GM12878 (cell line): Measurements from ENCODE around the gene VIPR2. TPM values are rescaled to one million over a fixed set of nuclear protein-coding genes. Genes with fewer than 3 reads are reported as not detected.

Source experiments
- ATAC-seq: fragments of 200-7000 bp; cut with Tn5 transposase; 3 replicates; pipeline ENCODE4 v1.9.1; 2020; ENCODE audit warnings: mild to moderate bottlenecking, moderate library complexity
- BruUV-seq: library from RNA; stranded (reverse); fragments of 400-500 nt; replicated peaks from 2 replicates; lab custom pipeline; 2021; lab: Mats Ljungman, UMichigan
- CTCF ChIA-PET: fragments of 300-600 bp; sonication (Branson Sonifier 250); formaldehyde crosslinking; extraction: SDS; loops from one replicate; lab custom pipeline; 2021; ENCODE audit warnings: inconsistent platforms; lab: Yijun Ruan, JAX
- POLR2A ChIA-PET: fragments of 350-600 bp; formaldehyde crosslinking; extraction: SDS; loops from one replicate; lab custom pipeline; 2021; ENCODE audit warnings: inconsistent platforms; lab: Charles Lee
- RAD21 ChIA-PET: fragments of 300-600 bp; sonication (Branson Sonifier 250); formaldehyde crosslinking; loops from one replicate; lab custom pipeline; 2023; ENCODE audit warnings: antibody characterized with exemption; ENCODE audit not compliant: unreplicated experiment; lab: Charles Lee
- SMC1A ChIA-PET: fragments of 300-600 bp; sonication (Branson Sonifier 250); formaldehyde crosslinking; loops from one replicate; lab custom pipeline; 2023; ENCODE audit not compliant: unreplicated experiment, uncharacterized antibody; lab: Charles Lee
- DNase-seq: peaks from one replicate; pipeline ENCODE4 v3.0.0-alpha.2; 2011; ENCODE audit warnings: low read depth, low spot score
- FAIRE-seq: peaks from 3 replicates; lab custom pipeline; 2011; peaks lifted over from hg19 to GRCh38; lab: Jason Lieb, UNC
- H2AFZ ChIP-seq: 2 replicates; pipeline ENCODE4 v1.6.0; 2011; ENCODE audit warnings: low read depth, low read length, control low read depth; ENCODE audit not compliant: control insufficient read depth
- H3K27ac ChIP-seq: 2 replicates; pipeline ENCODE4 v1.5.1; 2011; ENCODE audit warnings: control low read depth; ENCODE audit not compliant: control insufficient read depth, insufficient read depth
- H3K27me3 ChIP-seq, 2 experiments: replicated peaks in 1 of 2; 2 replicates each; pipeline versions ENCODE4 v1.6.0 to v1.6.1; 2011; ENCODE audit warnings: low read length in 1 of 2; ENCODE audit not compliant: control insufficient read depth in 2 of 2, insufficient read depth in 2 of 2
- H3K36me3 ChIP-seq, 2 experiments: 2 replicates each; pipeline ENCODE4 v1.5.1; 2011; ENCODE audit warnings: low read length in 1 of 2; ENCODE audit not compliant: control insufficient read depth in 2 of 2, insufficient read depth in 2 of 2
- H3K4me1 ChIP-seq: 2 replicates; pipeline ENCODE4 v1.6.1; 2011; ENCODE audit warnings: mild to moderate bottlenecking, low read length, moderate library complexity, mixed read lengths; ENCODE audit not compliant: control insufficient read depth, insufficient read depth
- H3K4me2 ChIP-seq: 2 replicates; pipeline ENCODE4 v1.6.0; 2011; ENCODE audit warnings: control low read depth; ENCODE audit not compliant: control insufficient read depth, insufficient read depth
- H3K4me3 ChIP-seq: fragments of 200-600 bp; sonication (generic); 2 replicates; pipeline ENCODE4 v1.5.1; 2016
- H3K79me2 ChIP-seq: 2 replicates; pipeline ENCODE4 v1.6.0; 2011; ENCODE audit warnings: low read length; ENCODE audit not compliant: control insufficient read depth, insufficient read depth
- H3K9ac ChIP-seq: 2 replicates; pipeline ENCODE4 v1.8.0; 2011; ENCODE audit warnings: low read length, control low read depth, mixed read lengths; ENCODE audit not compliant: control insufficient read depth, insufficient read depth
- H3K9me3 ChIP-seq: replicated peaks from 3 replicates; pipeline ENCODE4 v1.5.1; 2011; ENCODE audit warnings: mild to moderate bottlenecking, low read length; ENCODE audit not compliant: control insufficient read depth, insufficient read depth
- H4K20me1 ChIP-seq: 2 replicates; pipeline ENCODE4 v1.6.0; 2011; ENCODE audit not compliant: control insufficient read depth, insufficient read depth
- E2F8 ChIP-seq: fragments of 450-650 bp; IDR thresholded peaks from 2 replicates; pipeline ENCODE4 v1.6.1; 2018; ENCODE audit warnings: mild to moderate bottlenecking, low read depth, moderate library complexity; ENCODE audit not compliant: partially characterized antibody
- EED ChIP-seq: sonication (generic); IDR thresholded peaks from 2 replicates; pipeline ENCODE4 v1.6.1; 2016; ENCODE audit warnings: antibody characterized with exemption, low read depth
- ETV6 ChIP-seq, 2 experiments: fragments of 450-650 bp in 1 of 2; IDR thresholded peaks in 1 of 2; conservative IDR thresholded peaks in 1 of 2; 2 replicates each; pipeline ENCODE4 v1.6.1; 2014; ENCODE audit warnings: antibody characterized with exemption in 1 of 2, borderline replicate concordance in 1 of 2, low read depth in 1 of 2, mild to moderate bottlenecking in 1 of 2, moderate library complexity in 1 of 2
- FOS ChIP-seq: IDR thresholded peaks from 3 replicates; pipeline ENCODE4 v1.6.1; 2011; ENCODE audit warnings: borderline replicate concordance; ENCODE audit not compliant: insufficient read length; ENCODE audit errors: extremely low read depth
- KDM1A ChIP-seq: fragments of 200-600 bp; sonication (generic); IDR thresholded peaks from 2 replicates; pipeline ENCODE4 v1.6.1; 2016; ENCODE audit warnings: borderline replicate concordance
- RFX5 ChIP-seq: IDR thresholded peaks from 2 replicates; pipeline ENCODE4 v1.6.1; 2011; ENCODE audit warnings: low read depth, low read length, improper control_type of control experiment
- TAF1 ChIP-seq: IDR thresholded peaks from 2 replicates; pipeline ENCODE4 v1.6.1; 2011; ENCODE audit warnings: mild to moderate bottlenecking, low read depth, low read length, borderline replicate concordance
- ZBTB11 ChIP-seq: fragments of 450-650 bp; formaldehyde crosslinking; IDR thresholded peaks from 2 replicates; pipeline ENCODE4 v1.5.0; 2022; ENCODE audit warnings: mild to moderate bottlenecking, missing genetic modification characterization
- whole genome bisulfite sequencing: methylation state at CpG from one replicate; pipeline ENCODE4 v1.1.6; 2016; ENCODE audit warnings: low lambda C conversion rate; ENCODE audit not compliant: insufficient replicate concordance, insufficient coverage; ENCODE audit errors: missing lambda C conversion rate; 5-methylcytosine and 5-hydroxymethylcytosine counted together
- in situ Hi-C: fragments of 300-500 bp; cut with MboI; formaldehyde crosslinking; loops from 9 replicates; pipeline ENCODE4 v1.14.3; 2018; ENCODE audit warnings: mixed read lengths
- intact Hi-C: fragments of 100-400 bp; cut with micrococcal nuclease; formaldehyde crosslinking; loops from one replicate; pipeline ENCODE4 v1.14.2; 2022; ENCODE audit not compliant: unreplicated experiment
- polyA plus RNA-seq, 11 experiments: library from polyadenylated mRNA; depleted of rRNA in 4 of 11; unstranded in 6 of 11; stranded (reverse) in 5 of 11; fragments of >200 nt; fragmentation: Nextera tagmentation in 4 of 11; fragmentation: Illumina TruSeq in 1 of 11; extraction: Ambion mirVana in 4 of 11; extraction: Trizol in 1 of 11; gene quantifications; 1 replicate in 1 of 11; 2 replicates in 10 of 11; pipeline versions ENCODE4 v1.2.1 to v1.2.3, GENCODE V29; 2011 to 2016; ENCODE audit warnings: inconsistent platforms in 2 of 11, missing spikeins in 2 of 11, low read depth in 1 of 11
- total RNA-seq, 4 experiments: library from RNA; depleted of rRNA in 3 of 4; stranded (reverse); fragments of >200 nt in 3 of 4; fragmentation: Illumina TruSeq in 1 of 4; extraction: Trizol in 1 of 4; gene quantifications; 2 replicates each; pipeline versions ENCODE4 v1.2.1 to v1.2.3, GENCODE V29; 2013 to 2021

The VIPR2 gene
- total and polyA plus RNA-seq, 10 of the 15 experiments (the other 5 are each of a cell fraction or from before 2014, with no cell fraction given) = not detected

GRCh38 chr7:159128767-159129166 lies 15.9 kb downstream of the VIPR2 start:
- FAIRE-seq (no peak), ATAC-seq (no peak)
- RAD21 ChIA-PET = no interaction called here
- Histone ChIP-seq H4K20me1 (no peaks in the 10 kb centered on the region), H3K9ac (no peak overlapping the region), H3K9me3 (no peaks in the 10 kb centered on the region), H3K4me3 (no peak overlapping the region), H3K4me1 (no peaks in the 10 kb centered on the region), H3K36me3 (no peaks in the 10 kb centered on the region)
- intact Hi-C loops (no loop called here), in situ Hi-C loops (no loop called here)
- TF ChIP-seq FOS (no peak), KDM1A (no peak), ETV6 (conservative IDR thresholded peaks at IDR 0.05 in 1 of 2, IDR thresholded peaks at IDR 0.05 in 1 of 2; ENCODE audit: borderline replicate concordance in 1 of 2, low read depth in 1 of 2) (no peak), E2F8 (no peak), ZBTB11 (no peak), RFX5 (no peak), TAF1 (no peak), EED (no peak)
- TF ChIP-seq, all 136 proteins: peak for 0
- Histone ChIP-seq H3K4me2 (no peak overlapping the region), H3K79me2 (no peaks in the 10 kb centered on the region), H3K27ac (no peak overlapping the region), H3K27me3 (no peaks in the 10 kb centered on the region), H2AFZ (no peak overlapping the region)
- ChIA-PET CTCF (no interaction called here), POLR2A (no interaction called here), SMC1A (no interaction called here)
- no peak for DNase-seq
- no TSS peak for BruUV-seq
- 51% methylated on average over 10 of the region's 10 CpGs for whole genome bisulfite sequencing
